ENCODE measurements around the gene IFNG. TPM values are rescaled to one million over a fixed set of nuclear protein-coding genes. Genes with fewer than 3 reads are reported as not detected.
"Not testable (repeated sequence)": the region's sequence is repeated elsewhere in the genome, so short reads cannot be mapped to it uniquely, and the experiment has no call there.

IFNG gene
- total and polyA plus RNA-seq, 9 of the 15 experiments (the other 6 are each of a cell fraction or from before 2014, with no cell fraction given): 0.38 TPM; not detected in 8

GRCh38 chr12:68209048-68209728, 49.6 kb upstream of the IFNG start (continued):
- peak; percentile 63 for TF ChIP-seq PKNOX1 (IDR thresholded peaks at IDR 0.05)
- peak; percentile 40 for TF ChIP-seq TCF3 (CRISPR knock-in tag; IDR thresholded peaks at IDR 0.05)
- not testable (repeated sequence) for TF ChIP-seq NR2C2 (CRISPR knock-in tag; IDR thresholded peaks at IDR 0.05); TEAD4 (CRISPR knock-in tag; IDR thresholded peaks at IDR 0.05; ENCODE audit: borderline replicate concordance); MYC (CRISPR knock-in tag; IDR thresholded peaks at IDR 0.05; ENCODE audit: borderline replicate concordance, low read depth)
- TF ChIP-seq NR2C2 (tag; IDR thresholded peaks at IDR 0.05): peak; percentile 46; the same call in 1 of the 2 replicates
- peak; percentile 33; the same call in 1 of the 2 replicates for TF ChIP-seq FOSL1 (tag; conservative IDR thresholded peaks at IDR 0.05)
- peak; percentile 11; the same call in 1 of the 2 replicates for TF ChIP-seq TEAD4 (IDR thresholded peaks at IDR 0.05; ENCODE audit: low read length)
- peak in 1 of 2 experiments; percentile 67; a peak in 1 of 4 replicates for TF ChIP-seq TEAD1 (CRISPR knock-in tag; IDR thresholded peaks at IDR 0.05)
- TF ChIP-seq MYC (IDR thresholded peaks at IDR 0.05; ENCODE audit: low read depth, low read length): 0 out of 2 replicates have a peak, but pooled peaks have one; percentile 12
- TF ChIP-seq MECOM (CRISPR knock-in tag; IDR thresholded peaks at IDR 0.05): 0 out of 2 replicates have a peak, but pooled peaks have one; percentile 11
- TF ChIP-seq ZNF639 (CRISPR knock-in tag; conservative IDR thresholded peaks at IDR 0.05 in 1 of 2, IDR thresholded peaks at IDR 0.05 in 1 of 2): peak in 1 of 2 experiments; percentile 34; a peak in 1 of 4 replicates

All from K562 (cell line).